ENCODE data around the gene TRIM32.

Gene TRIM32, protein sequence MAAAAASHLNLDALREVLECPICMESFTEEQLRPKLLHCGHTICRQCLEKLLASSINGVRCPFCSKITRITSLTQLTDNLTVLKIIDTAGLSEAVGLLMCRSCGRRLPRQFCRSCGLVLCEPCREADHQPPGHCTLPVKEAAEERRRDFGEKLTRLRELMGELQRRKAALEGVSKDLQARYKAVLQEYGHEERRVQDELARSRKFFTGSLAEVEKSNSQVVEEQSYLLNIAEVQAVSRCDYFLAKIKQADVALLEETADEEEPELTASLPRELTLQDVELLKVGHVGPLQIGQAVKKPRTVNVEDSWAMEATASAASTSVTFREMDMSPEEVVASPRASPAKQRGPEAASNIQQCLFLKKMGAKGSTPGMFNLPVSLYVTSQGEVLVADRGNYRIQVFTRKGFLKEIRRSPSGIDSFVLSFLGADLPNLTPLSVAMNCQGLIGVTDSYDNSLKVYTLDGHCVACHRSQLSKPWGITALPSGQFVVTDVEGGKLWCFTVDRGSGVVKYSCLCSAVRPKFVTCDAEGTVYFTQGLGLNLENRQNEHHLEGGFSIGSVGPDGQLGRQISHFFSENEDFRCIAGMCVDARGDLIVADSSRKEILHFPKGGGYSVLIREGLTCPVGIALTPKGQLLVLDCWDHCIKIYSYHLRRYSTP

DNA sequence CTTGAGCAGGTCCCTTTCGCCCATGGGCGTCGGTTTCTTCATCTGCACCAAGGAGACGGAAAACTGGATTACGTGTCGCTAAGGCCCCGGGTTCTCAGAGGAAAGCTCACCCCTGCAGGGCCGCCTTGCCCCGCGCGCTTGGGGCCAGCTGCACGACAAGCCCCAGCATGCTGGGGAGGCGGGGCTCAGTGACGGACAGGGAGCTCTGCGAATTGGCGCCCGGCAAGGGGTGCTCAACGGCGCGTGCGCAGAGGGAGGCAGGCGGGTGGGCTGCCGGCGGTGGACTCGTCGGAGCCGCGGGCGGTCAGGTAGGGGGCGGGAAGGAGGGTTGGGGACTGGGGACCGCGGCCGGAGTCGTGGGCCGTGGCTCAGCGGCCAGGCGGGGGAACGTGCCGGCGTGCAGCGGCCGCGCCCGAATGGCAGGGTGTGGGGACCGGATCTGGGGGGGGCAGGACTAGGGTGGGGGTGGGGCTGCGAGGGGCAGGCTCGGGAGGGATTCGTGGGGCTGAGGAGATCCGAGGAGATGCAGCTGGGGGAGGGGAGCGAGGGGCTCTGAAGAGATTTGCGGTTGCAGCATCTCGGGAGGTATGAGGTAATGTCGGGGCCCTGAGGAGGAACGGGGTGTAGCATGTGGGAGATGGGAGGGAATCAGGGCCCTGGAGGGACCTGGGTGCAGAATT, at the start of gene TRIM32:
Gene TRIM32 (plus strand): TSS at position 232 of the 680 bp plus-strand sequence. CDS start 10,438 bp downstream, outside the sequence.
- peak; percentile 86 for DNase-seq (ENCODE audit: low spot score)

DNA sequence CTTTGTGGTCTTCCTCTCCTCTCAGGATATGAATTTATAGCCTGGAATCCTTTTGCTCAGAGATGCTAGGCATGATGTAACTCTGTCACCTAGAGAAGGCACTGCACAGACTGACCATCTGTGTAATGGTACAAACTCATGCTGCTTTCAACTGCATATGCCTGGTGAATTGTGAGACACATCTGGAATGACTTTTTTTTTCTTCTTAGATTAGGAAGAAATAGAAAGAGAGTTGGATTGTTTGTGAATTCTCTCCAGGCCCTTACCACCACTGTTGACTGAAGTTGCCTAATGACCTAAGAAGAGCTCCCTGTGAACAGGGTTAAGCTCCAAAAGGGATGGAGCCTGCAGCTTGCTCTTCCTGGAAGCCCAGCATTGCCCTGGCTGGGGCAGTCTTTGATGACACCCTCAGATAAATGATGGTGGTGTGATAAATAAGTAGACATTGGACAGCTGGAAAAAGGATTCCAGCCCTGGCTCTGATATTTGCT, 47.8 kb upstream of the TRIM32 start:
- DNase-seq (ENCODE audit: low spot score): no peak

DNA sequence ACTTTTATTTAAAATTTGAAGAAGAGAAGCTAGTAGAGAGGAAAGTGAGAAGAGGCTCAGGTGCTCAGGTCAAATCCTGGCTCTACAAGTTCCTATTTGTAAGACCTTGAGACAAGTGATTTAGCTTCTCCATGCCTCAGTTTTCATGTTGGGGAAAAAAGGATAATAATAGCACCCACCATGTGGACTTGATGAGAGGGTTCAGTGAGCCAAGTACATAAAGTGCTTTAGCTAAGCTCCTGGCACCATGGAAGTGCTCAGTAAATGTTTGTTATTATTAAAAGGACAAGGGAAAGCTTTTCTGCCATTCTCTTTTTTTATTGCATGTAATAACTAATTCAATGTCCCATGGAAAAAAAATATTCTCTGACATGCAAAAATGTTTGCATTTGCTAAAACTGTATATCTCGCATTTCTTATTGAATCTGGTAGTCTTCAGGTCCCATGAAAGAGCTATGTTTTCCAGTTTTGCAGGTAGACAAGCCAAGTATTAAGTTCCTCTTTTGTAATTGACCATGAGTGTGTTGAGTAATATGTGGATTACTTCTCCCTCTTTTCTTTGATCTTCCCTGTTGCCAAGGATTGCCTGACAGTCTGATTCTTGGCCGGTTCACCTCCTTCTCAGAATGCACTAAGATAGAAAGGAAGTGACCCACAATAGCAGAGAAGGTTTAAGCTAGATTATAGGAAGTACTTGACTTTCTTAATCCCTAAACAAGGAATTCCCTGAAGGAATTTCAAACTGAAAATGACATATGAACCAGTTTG, 45.6 kb upstream of the TRIM32 start:
- DNase-seq (ENCODE audit: low spot score): no peak

DNA sequence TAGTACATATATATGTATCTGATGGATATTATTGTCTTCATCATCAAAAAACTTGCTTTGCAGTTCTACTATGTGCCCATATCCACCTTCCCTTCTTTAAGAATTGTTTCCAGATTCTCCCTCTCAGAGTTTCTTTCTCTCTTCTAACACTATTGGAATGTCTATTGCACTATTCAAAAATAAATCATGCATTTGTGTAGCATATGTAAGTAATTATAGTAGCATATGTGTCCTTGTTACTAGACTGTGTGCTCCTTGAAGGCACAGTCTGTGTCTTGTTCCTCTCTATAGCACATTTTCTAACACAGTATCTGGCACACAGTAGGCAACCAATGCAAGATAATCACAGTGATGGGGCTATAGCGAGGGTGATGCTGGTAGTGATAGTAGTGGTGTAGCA, 43.4 kb upstream of the TRIM32 start:
- no peak for DNase-seq (ENCODE audit: low spot score)

DNA sequence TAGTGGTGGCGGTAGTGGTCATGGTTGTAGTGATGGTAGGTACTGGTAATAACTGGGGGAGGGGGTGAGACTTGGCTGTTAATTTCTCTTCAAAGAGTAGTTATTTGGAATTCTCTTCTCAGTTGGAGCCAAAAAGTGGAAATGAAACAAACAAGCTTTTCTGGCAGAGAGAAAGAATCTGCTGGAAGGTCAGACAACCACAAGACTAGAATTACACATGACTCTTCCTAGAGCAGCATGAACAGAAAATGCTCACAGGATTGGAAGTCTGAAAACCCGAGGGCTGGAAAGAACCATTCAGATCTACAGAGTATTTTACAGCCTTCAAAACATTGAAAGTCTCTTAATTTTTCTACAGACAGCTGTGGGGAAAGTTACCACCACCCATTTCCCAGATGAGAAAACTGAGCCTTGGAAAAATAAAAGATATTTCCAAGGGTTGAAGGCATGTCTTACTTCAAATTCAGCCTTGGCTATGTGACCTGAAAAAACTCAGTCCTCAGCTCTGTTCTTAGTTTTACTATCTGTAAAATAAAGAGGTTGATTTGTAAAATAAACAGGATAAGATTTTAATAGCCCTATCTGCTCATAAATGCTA, 42.9 kb upstream of the TRIM32 start:
- DNase-seq (ENCODE audit: low spot score): no peak

DNA sequence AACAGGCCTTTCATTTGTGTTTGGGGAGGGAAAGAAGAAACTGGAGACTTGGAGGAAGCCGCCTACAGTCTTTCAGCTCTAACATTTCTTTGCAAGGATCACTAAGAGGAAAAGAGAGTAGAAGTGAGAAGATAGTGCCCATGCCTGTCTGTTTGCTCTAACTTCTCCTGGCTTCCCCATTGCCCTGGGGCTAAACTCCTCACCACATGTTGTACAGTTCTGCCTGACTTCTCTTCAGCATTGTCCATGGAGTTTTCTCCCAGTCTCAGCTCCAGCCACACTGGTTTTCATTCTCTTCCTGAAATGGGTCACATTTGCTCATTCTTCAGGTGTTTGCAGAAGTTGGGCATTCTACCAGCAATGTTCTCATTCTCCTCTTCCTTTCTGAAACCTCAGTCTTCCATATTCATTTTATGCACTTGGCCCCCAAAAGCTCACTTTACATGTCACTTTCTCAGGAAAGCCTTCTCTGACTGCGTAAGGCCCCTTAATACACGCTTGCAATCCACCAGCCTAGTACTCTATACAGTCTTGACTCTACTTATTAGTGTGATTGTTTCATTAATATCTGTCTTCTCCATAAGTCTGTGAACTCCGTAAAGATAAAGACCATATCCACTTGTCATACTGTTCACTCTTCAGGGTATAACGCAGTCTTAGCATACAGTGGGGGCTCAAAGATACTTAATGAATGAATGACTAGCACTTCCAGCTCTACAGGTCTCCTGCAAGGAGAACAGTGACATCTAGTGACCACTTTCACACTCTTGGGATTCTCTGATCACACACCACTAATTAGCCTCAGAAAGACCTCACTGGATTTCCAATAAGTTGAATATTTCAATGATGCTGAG, 40.2 kb upstream of the TRIM32 start:
- peak; percentile 47 for DNase-seq (ENCODE audit: low spot score)

DNA sequence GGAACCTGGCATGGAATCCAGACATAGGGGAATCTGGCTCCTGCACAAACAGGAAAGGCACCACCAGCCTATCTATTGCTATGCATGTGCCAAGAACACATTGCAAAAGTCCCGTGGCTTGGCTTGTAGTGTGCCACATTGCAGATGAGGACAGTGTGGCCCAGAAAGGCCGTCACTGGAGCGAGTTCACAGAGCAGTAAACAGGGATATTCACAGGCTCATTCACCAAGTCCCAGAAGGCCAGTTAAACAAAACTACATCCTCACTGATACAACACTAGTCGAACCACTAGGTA, 39.6 kb upstream of the TRIM32 start:
- no peak for DNase-seq (ENCODE audit: low spot score)

DNA sequence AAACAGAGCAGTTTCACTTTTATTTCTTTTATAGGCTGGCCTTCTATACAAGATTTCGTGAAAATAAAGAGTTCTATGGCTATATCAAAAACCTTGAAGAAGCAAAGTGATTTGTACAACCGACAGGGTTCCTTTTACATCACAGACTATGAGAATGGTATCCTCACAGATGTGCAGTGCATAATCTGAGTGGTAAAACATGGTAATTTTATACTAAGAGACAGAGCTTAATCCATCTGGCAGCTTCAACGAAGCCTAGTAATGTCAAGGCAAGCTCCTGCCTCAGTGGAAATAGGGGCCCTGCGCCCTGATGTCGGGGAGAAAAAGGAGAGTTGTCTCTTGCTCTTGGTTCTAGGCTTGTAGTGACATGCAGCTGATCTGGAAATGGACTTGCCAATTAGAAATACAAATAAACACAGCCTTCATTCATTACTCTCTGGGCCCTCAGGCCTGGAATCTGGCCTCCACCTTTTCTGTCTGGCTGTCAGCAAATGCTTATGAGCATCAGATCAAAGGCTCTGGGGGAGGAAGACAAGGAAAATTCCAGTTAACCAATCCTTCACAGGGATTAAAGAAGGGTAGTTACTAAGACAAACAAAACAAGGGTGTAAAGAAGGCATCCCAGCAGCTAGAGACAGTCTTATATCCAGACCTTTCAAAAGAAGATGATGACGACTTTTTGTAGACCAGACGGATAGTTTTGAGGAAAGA, 33.6 kb upstream of the TRIM32 start:
- DNase-seq (ENCODE audit: low spot score): peak; percentile 46

DNA sequence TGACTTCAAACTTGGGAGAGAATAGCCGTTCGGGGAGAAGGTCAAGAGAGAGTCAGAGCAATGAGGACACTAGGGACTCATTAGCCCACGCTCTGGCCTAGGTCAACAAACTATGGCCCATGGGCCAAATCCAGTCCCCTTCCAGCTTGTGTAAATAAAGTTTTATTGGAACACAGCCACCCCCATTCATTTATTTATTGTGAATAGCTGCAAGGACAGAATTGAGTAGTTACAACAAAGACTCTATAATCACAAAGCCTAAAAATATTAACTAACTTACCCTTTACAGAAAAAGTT, 33.1 kb upstream of the TRIM32 start:
- DNase-seq (ENCODE audit: low spot score): no peak

DNA sequence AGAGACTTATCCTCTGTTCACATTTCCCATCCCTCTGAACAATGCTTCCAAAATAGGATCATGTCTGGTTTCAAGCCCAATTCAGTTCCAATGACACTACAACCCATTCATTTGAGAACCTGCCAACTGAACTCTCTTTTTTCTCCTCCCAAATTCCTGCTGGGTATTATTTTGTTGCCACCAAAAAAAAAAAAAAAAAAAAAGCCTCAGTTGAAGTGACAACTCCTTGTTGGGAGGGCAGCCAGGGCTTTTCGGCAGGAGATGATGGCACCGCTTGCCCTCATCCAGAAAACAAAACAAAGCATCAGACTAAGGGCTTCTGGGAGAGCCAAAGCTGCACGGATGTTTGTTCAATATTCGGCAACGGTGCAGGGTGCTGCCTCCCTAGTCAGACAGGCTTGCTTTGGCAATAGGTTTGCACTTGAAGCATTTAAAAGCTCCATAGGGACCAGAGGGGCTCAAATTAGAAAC, 30.6 kb upstream of the TRIM32 start:
- no peak for DNase-seq (ENCODE audit: low spot score)

DNA sequence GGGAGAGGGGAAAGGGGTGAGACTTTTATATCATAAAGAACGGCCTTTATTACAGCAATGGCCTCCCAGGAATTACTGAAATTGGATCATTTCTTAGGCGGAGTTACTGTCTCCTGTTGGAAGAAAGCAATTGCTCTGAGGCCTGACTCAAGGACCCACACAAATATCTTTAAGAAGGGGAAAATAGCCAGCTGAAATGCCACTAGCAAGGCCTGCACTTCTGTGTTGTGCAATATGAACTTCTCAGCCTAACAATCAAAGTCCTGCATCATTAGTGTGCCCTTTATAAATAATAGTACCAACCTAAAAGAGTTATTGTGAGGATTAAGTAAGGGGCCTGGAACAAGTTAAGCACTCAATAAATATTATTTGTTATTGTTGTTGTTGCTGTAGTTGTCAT, 30.1 kb upstream of the TRIM32 start:
- no peak for DNase-seq (ENCODE audit: low spot score)

DNA sequence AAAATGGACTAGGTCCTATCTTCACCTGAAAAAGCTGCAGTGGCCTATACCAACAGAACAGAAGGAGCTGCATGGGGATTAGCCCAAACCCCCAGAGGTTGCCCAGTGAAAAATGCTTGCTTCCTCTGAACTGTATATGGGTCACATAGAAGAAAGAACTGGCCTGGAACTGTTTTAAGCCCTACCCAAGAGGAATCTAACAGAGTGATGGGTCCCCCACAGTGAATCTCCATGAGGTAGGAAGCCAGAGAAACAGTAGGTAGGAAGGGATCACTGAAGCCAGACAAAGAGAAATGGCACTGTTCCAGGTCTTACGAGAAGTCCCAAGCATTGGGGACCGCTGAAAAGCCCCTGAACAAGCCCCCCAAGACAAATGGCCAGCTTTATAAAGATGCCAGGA, 28.8 kb upstream of the TRIM32 start:
- no peak for DNase-seq (ENCODE audit: low spot score)

DNA sequence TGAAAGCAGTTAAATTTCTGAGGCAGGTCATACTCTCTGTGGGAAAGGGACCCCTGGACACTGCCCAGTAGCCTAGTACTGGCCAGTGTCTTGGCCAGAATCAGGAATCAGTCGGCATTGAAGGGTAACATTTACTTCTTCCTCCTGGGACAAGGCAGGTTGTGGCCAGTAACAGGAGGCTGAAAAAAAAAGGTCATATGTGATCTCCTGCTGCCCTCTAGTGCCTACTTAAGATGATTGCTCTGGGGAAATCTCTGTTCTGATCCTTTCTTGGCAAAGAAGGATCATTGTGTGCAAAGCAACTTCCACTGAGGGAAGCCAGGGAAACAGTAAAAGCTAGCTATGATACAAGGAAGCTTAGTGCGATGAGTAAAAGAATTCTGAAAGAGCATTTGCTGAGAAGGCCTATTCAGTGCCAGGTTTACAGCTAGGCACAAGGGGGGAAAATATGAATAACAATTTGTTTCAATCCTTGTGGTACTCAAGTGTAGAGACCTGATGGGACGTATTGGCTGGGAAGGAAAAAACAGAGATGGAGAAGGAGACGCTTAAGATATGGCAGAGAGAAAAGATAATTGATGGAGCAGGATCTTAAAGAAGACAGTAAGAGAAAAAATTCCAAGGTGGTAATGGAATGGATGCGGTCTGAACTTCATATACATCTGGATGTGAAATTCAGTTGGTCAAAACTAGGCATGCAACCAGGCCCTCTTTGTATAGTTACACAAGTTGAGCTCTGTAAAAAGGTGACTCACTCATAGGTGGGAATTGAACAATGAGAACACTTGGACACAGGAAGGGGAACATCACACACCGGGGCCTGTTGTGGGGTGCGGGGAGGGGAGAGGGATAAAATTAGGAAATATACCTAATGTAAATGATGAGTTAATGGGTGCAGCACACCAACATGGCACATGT, 25.8 kb upstream of the TRIM32 start:
- peak; percentile 71 for DNase-seq (ENCODE audit: low spot score)

DNA sequence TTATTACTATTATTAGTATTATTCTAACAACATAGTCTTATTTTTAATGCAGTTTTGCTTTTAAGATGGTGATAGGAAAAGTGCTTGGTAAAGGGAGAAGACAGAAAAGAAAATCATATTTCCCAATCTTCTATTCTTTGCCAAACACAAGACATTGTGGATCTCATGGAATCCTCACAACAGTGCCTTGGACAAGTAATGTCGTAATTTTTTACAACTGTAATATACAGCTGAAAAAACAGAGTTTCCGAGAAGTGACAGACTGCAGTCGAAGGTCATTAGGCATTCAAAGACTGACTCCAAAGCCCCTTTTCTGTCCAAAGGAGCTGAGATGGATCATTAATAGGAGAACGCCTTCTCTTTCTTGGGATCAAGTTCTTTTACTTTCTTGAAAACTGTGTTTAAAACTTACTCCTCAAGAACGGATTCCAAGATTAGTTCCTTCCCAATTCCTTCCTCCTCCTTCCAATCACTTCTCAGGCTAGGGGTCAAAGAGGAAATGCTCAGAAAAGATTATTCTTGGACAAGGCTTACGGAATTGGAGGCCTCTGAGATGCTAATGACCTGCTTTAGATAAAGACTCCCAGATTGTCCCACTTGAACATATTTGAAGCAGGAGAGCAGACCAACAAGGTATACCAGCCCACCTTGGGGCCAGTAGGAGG, 24.3 kb upstream of the TRIM32 start:
- DNase-seq (ENCODE audit: low spot score): no peak

DNA sequence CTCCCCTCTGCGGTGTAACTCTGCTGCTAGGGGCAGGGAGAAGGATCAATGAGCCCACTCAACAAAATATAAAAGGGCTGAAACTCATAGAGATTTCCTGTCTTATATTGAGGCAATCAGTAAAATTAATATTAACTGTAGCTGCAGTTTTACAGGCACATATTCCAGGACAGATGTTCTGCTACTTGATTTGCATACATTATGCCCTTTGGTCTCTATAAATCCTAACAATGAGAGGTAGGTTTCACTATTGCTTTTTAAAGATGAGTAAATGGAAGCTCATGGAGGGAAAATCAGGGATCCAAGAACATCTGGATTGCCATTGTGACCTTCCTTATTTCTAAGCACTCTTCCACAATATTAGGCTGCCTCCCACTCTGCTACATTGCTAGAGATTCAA, 23.5 kb upstream of the TRIM32 start:
- no peak for DNase-seq (ENCODE audit: low spot score)

DNA sequence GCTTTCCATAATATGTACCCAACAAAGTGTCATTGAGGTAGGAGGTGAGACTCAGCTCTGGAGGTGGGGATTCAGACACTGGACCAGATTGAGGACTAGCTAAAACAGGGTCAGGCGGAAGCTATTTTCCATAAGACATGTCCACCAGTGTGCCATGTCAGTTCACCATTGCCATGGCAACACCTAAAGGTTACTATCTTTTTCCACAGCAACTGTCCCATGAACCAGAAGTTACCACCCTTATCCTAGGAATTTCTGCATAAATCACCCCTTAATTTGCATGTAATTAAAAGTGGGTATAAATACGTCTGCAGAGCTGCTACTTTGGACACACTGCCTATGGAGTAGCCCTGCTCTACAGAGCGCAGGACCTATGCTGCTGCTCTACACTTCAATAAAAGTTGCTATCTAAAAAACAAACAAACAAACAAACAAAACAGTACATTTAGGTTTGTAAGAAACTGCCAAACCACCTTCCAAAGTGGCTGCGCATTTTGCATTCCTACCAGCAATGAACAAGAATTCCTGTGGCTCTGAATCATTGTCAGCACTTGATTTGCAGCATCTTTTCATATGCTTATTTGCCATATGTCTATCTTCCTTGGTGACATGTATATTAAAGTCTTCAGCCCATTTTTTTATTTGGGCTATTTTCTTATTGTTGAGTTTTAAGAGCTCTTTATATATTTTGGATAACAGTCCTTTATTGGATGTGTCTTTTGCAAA, 18.0 kb upstream of the TRIM32 start:
- DNase-seq (ENCODE audit: low spot score): no peak

DNA sequence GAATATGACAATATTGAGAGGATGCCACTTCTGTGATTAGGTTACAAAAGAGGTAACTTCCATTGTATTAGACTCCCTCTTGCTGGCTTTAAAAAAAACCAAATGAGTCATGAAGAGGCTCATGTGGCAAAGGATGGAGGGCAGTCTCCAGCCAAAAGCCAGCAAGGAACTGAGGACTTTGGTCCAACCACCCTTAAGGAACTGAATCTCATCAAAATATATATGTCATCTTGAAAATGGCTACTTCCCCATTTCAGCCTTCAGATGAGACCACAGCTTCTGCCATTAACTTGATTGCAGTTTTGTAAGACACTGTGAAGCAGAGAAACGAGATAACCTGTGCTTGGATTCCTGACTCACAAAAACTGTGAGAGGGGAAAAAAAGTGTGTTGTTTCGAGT, 15.5 kb upstream of the TRIM32 start:
- no peak for DNase-seq (ENCODE audit: low spot score)

DNA sequence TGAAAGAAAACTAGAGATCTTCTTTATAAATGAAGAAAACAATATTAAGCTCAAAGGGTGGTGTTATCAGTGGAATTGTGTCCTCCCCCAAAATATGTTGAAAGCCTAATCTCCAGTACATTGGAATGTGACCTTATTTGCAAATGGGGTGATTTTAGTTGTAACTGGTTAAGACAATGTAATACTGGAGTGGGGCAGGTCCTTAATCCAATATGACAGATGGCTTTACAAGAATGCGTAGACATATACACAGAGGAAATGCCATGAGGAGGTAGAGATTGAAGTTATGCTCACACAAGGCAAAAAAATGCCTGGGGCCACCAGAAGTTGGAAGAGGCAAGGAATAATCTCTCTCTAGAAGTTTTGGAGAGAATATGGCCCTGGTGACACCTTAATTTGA, 13.7 kb upstream of the TRIM32 start:
- DNase-seq (ENCODE audit: low spot score): no peak

Data from globus pallidus (tissue), 1 donor.